Right kidney (tissue), 1 donor: ENCODE measurements around the gene HLA-DPB1.

Source experiments
- DNase-seq: peaks from one replicate; pipeline ENCODE4 v3.0.0-alpha.2; 2016

The HLA-DPB1 gene

DNA sequence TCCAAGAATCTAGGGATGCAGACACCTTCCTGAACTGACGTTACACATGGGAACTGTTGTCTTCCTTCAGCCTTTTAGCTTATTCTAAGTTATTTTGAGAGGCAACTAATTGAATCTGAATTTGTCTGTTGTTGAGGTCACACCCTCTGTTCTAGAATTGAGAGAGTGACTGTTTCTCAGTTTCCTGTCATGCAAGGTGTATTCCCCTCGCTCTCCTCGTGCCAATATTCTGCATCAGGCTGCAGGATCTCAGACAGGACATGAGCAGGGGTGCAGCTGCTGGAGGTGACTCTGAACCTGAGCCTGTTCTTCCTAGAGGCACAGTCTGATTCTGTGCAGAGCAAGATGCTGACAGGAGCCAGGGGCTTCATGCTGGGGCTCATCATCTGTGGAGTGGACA lies 52.5 kb downstream of the HLA-DPB1 start:
- DNase-seq: no peak

DNA sequence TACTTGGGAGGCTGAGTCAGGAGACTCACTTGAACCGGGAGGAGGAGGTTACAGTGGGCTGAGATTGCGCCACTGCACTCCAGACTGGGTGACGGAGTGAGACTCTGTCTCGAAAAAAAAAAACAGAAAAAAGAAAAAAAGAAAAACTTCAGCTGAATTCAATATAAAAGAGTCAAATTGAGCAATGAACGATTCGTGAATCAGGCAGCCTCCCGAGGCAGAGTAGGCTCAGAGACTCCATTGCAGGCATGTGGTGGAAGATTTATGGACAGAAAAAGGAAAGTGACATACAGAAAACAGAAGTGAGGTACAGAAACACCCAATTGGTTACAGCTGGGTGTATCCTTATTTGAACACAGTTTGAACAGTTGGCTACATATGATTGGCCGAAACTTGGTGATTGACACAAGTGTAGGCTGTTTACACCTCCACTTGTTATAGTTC lies 56.3 kb downstream of the HLA-DPB1 start:
- DNase-seq: no peak

DNA sequence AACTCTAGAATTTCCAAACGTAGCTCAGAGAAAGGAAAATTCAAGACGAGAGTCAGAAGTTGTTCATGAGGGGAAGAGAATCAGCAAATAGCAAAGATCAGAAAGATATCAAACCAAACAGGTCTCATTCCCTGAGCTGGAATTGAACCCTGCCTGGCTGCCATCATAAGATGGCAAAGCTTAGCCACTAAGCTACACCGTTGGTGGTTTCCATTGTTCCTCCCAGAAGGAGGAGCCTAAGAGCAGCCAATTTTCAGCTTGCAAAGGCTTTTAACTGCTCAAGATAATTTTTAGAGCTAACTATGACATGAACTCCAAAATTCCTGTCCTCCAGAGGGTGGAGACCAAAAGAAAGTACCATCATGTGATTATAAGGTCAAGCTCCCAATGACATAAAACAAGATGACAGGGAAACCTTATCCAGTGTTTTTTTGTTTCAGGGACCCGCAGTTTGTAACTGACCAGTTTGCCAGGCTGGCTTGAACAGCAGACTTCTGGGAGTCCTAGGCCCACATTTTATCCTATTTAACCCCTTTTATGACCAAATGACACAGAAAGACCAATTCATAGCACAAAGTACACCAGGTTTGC lies 60.6 kb downstream of the HLA-DPB1 start:
- DNase-seq: no peak
